Measurements from ENCODE around the gene CT83. TPM values are rescaled to one million over a fixed set of nuclear protein-coding genes. Genes with fewer than 3 reads are reported as not detected.

The CT83 gene
- total and polyA plus RNA-seq, 2 of the 4 experiments (the other 2 are of a cell fraction): not detected

Other genes starting within 250 kb of the CT83 start
- gene SLC6A14, start 26.4 kb downstream of the CT83 start, total RNA-seq (2012; rRNA removed): not detected in 2 replicates
- not detected in 2 replicates for gene SLC6A14, start 26.4 kb downstream of the CT83 start, polyA plus RNA-seq (2012; rRNA removed)